ENCODE results near the gene TMEM255B.

- TF ChIP-seq CTCF (IDR thresholded peaks at IDR 0.05; ENCODE audit: low read length) (no peak), EZH2 (IDR thresholded peaks at IDR 0.05; ENCODE audit: borderline replicate concordance, low read length) (no peak)
These were observed 6.0 kb downstream of the TMEM255B start for GRCh38 chr13:113764793-113765563.

Measured in OCI-LY1 (cell line).